ENCODE results near the gene CCDC80. TPM values are rescaled to one million over a fixed set of nuclear protein-coding genes. Genes with fewer than 3 reads are reported as not detected.

Gene CCDC80
- total and polyA plus RNA-seq, 2 of the 4 experiments (the other 2 are of a cell fraction), result 387 to 418 TPM

DNA sequence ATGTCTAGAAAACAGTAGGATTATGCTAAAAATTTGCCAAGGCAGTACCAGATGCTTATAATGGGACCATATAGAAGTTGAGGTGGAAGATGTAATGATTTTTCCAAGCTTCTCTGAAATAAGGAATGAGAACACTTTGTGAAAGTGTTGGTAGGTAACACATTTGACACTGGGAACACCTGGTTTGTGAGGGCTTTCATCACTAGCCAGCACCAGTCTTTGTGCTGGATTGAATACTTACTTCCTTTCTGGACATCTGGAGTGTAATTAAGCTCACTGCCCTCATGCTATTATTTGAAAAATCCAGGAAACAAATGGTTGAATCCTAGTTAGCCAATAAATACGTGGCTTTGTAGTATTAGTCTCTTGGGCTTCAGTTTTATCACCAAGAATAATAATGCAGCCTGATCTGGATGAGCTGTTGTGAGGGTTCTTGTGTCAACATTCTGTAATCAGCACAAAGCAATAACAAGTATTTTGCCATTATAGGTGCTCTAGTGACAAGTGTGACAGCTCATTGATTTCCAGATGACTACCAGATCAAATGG is 12.9 kb downstream of the CCDC80 start:
- peaks cover 15 to 21% of the 10 kb centered on the region in 2 experiments for H3K79me1 ChIP-seq (ENCODE audit: low read depth in 1 of 2, low read length in 2 of 2)
- no peak overlapping the region for H2AFZ ChIP-seq (replicated peaks; ENCODE audit: low read length, poor library complexity)
- H2BK20ac ChIP-seq (ENCODE audit: low read depth, low read length), result no peak overlapping the region
- H3K18ac ChIP-seq (ENCODE audit: low read depth, low read length), result no peak overlapping the region
- CTCF ChIA-PET, result no interaction called here
- H3K9me1 ChIP-seq (ENCODE audit: insufficient read depth, low read length), result peaks cover 9% of the 10 kb centered on the region
- H2BK5ac ChIP-seq (ENCODE audit: low read depth, low read length, poor library complexity, severe bottlenecking), result no peak overlapping the region
- intact Hi-C loops (cut with micrococcal nuclease), result no loop called here
- no peak overlapping the region; the same call in 1 of the 2 replicates for H3K23ac ChIP-seq (ENCODE audit: low read depth, low read length)
- peaks cover 2% of the 10 kb centered on the region; the same call in 1 of the 2 replicates for H4K20me1 ChIP-seq (ENCODE audit: insufficient read depth, low read length)
- no peak overlapping the region for H4K5ac ChIP-seq (ENCODE audit: low read depth, low read length)
- no peak overlapping the region for H3K4me2 ChIP-seq (ENCODE audit: low read depth, low read length)
- no peak overlapping the region for H3K27ac ChIP-seq (ENCODE audit: insufficient read depth, low read length)
- DNase-seq (no peak), ATAC-seq (ENCODE audit: low read depth) (no peak)
- H2AK9ac ChIP-seq (replicated peaks; ENCODE audit: low read depth, low read length, poor library complexity), result no peak overlapping the region
- BruUV-seq (replicated peaks), result TSS peak; percentile 5
- no peak overlapping the region for H3K56ac ChIP-seq (ENCODE audit: extremely low read depth, insufficient read depth, low read length)
- no peak overlapping the region for H2BK15ac ChIP-seq (ENCODE audit: low read depth, low read length)
- no peak overlapping the region for H3K9ac ChIP-seq (ENCODE audit: low read depth, low read length)
- no peak overlapping the region for H4K8ac ChIP-seq (ENCODE audit: low read depth in 2 of 2, low read length in 2 of 2)
- no peak overlapping the region for H2AK5ac ChIP-seq (ENCODE audit: low read depth, low read length)
- peaks cover 11% of the 10 kb centered on the region for H3K36me3 ChIP-seq (ENCODE audit: control insufficient read depth, insufficient read depth, low read length)
- TF ChIP-seq FOS (IDR thresholded peaks at IDR 0.05; ENCODE audit: low read depth, low read length) (no peak), BHLHE40 (IDR thresholded peaks at IDR 0.05; ENCODE audit: low read depth, low read length) (no peak), CHD1 (IDR thresholded peaks at IDR 0.05; ENCODE audit: low read depth, low read length) (no peak), RAD21 (IDR thresholded peaks at IDR 0.05; ENCODE audit: low read length) (no peak), RCOR1 (IDR thresholded peaks at IDR 0.05; ENCODE audit: insufficient replicate concordance, low read length) (no peak), MAFK (IDR thresholded peaks at IDR 0.05; ENCODE audit: low read depth, low read length) (no peak), NFE2L2 (IDR thresholded peaks at IDR 0.05; ENCODE audit: low read depth, low read length) (no peak), MXI1 (IDR thresholded peaks at IDR 0.05; ENCODE audit: borderline replicate concordance, low read depth, low read length) (no peak), CEBPB (IDR thresholded peaks at IDR 0.05; ENCODE audit: low read depth, low read length) (no peak)
- TF ChIP-seq, protein P1, sequence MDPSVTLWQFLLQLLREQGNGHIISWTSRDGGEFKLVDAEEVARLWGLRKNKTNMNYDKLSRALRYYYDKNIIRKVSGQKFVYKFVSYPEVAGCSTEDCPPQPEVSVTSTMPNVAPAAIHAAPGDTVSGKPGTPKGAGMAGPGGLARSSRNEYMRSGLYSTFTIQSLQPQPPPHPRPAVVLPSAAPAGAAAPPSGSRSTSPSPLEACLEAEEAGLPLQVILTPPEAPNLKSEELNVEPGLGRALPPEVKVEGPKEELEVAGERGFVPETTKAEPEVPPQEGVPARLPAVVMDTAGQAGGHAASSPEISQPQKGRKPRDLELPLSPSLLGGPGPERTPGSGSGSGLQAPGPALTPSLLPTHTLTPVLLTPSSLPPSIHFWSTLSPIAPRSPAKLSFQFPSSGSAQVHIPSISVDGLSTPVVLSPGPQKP (IDR thresholded peaks at IDR 0.05; ENCODE audit: borderline replicate concordance, low read depth, low read length), result no peak
- TF ChIP-seq, protein P2, sequence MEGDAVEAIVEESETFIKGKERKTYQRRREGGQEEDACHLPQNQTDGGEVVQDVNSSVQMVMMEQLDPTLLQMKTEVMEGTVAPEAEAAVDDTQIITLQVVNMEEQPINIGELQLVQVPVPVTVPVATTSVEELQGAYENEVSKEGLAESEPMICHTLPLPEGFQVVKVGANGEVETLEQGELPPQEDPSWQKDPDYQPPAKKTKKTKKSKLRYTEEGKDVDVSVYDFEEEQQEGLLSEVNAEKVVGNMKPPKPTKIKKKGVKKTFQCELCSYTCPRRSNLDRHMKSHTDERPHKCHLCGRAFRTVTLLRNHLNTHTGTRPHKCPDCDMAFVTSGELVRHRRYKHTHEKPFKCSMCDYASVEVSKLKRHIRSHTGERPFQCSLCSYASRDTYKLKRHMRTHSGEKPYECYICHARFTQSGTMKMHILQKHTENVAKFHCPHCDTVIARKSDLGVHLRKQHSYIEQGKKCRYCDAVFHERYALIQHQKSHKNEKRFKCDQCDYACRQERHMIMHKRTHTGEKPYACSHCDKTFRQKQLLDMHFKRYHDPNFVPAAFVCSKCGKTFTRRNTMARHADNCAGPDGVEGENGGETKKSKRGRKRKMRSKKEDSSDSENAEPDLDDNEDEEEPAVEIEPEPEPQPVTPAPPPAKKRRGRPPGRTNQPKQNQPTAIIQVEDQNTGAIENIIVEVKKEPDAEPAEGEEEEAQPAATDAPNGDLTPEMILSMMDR (conservative IDR thresholded peaks at IDR 0.05; ENCODE audit: low read depth, low read length), result no peak
- TF ChIP-seq, protein P3, sequence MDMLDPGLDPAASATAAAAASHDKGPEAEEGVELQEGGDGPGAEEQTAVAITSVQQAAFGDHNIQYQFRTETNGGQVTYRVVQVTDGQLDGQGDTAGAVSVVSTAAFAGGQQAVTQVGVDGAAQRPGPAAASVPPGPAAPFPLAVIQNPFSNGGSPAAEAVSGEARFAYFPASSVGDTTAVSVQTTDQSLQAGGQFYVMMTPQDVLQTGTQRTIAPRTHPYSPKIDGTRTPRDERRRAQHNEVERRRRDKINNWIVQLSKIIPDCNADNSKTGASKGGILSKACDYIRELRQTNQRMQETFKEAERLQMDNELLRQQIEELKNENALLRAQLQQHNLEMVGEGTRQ (IDR thresholded peaks at IDR 0.05; ENCODE audit: low read depth, low read length), result no peak
- H3K27me3 ChIP-seq (ENCODE audit: control insufficient read depth, insufficient read depth, low read length), result no peaks in the 10 kb centered on the region
- in situ Hi-C loops (cut with MboI; ENCODE audit: low sequenced_read_pairs), result loop anchor here (25.0 kb wide), 1 partner anchor 659 kb away; no protein-coding TSS in a partner anchor
- H3K14ac ChIP-seq (replicated peaks; ENCODE audit: low read depth, low read length), result no peak overlapping the region
- H3K4ac ChIP-seq (ENCODE audit: low read depth, low read length), result no peak overlapping the region
- no peak overlapping the region for H3K4me3 ChIP-seq (ENCODE audit: insufficient read depth, low read depth, low read length)
- H2BK120ac ChIP-seq (ENCODE audit: low read depth, low read length), result no peak overlapping the region
- H3K4me1 ChIP-seq (ENCODE audit: control insufficient read depth, insufficient read depth, low read length), result peaks cover 5% of the 10 kb centered on the region
- POLR2A ChIA-PET (ENCODE audit: unreplicated experiment), result no interaction called here
- no peaks in the 10 kb centered on the region for H3K9me3 ChIP-seq (ENCODE audit: control insufficient read depth, insufficient read depth, low read length)
- WGBS, 2 experiments (ENCODE audit: extremely low coverage in 2 of 2, insufficient read length in 1 of 2), result 33% methylated on average over 1 of the region's 1 CpG; no CpG with 5 or more reads in 1 of the 2 experiments
- dilution Hi-C loops (cut with HindIII; ENCODE audit: low sequenced_read_pairs, unreplicated experiment), result no loop called here
- no peak overlapping the region for H4K91ac ChIP-seq (ENCODE audit: insufficient read depth, low read depth, low read length)

Data from IMR-90 (cell line).